Panc1 (cell line): ENCODE measurements around the gene AQP12B.
"Not testable (repeated sequence)": the region's sequence is repeated elsewhere in the genome, so short reads cannot be mapped to it uniquely, and the experiment has no call there.

ENCODE experiments used
- CTCF ChIP-seq: fragments of 450-650 bp; IDR thresholded peaks from 2 replicates; pipeline ENCODE4 v1.5.1; 2017; ENCODE audit warnings: mild to moderate bottlenecking
- POLR2AphosphoS5 ChIP-seq: IDR thresholded peaks from 2 replicates; pipeline ENCODE4 v1.6.1; 2012; ENCODE audit warnings: mild to moderate bottlenecking, low read depth, low read length, moderate library complexity
- REST ChIP-seq, 2 experiments: IDR thresholded peaks; 2 replicates each; pipeline ENCODE4 v1.6.1; 2011 to 2012; ENCODE audit warnings: low read depth in 2 of 2, control low read depth in 1 of 2, low read length in 1 of 2, mild to moderate bottlenecking in 1 of 2, moderate library complexity in 1 of 2; ENCODE audit not compliant: insufficient read depth in 1 of 2
- SIN3A ChIP-seq: IDR thresholded peaks from 2 replicates; pipeline ENCODE4 v1.6.1; 2012; ENCODE audit warnings: low read depth, mild to moderate bottlenecking, low read length, moderate library complexity, borderline replicate concordance; ENCODE audit not compliant: insufficient read depth
- TCF7L2 ChIP-seq: IDR thresholded peaks from 2 replicates; pipeline ENCODE4 v1.6.1; 2011; ENCODE audit warnings: mild to moderate bottlenecking, low read depth, low read length, inconsistent platforms

- not testable (repeated sequence) for TF ChIP-seq CTCF; REST (IDR thresholded peaks at IDR 0.05; ENCODE audit: insufficient read depth in 1 of 2, low read depth in 2 of 2, low read length in 1 of 2); POLR2AphosphoS5; TCF7L2; SIN3A
Measured at GRCh38 chr2:240698852-240699561, 16.3 kb upstream of the AQP12B start.
